Breast epithelium (tissue), 3 donors: ENCODE data around the gene CPEB4.
A peak's percentile ranks its signal among the peaks of the same experiment; 100 is the strongest.

Experiments used
- POLR2A ChIP-seq: fragments of 450-650 bp; IDR thresholded peaks from one replicate; pipeline ENCODE4 v1.6.1; 2016; ENCODE audit warnings: antibody characterized with exemption, mild to moderate bottlenecking, moderate library complexity
- POLR2AphosphoS5 ChIP-seq, 3 donors: sonication (generic); formaldehyde crosslinking; IDR thresholded peaks; one replicate each; pipeline ENCODE4 v1.6.1; 2017; ENCODE audit warnings: antibody characterized with exemption in 3 of 3
- TF ChIP-seq, protein P1 (sequence below), 3 donors: fragments of 450-650 bp; IDR thresholded peaks; one replicate each; pipeline ENCODE4 v1.5.1; 2016 to 2017; ENCODE audit warnings: antibody characterized with exemption in 3 of 3, mild to moderate bottlenecking in 3 of 3, moderate library complexity in 3 of 3

DNA sequence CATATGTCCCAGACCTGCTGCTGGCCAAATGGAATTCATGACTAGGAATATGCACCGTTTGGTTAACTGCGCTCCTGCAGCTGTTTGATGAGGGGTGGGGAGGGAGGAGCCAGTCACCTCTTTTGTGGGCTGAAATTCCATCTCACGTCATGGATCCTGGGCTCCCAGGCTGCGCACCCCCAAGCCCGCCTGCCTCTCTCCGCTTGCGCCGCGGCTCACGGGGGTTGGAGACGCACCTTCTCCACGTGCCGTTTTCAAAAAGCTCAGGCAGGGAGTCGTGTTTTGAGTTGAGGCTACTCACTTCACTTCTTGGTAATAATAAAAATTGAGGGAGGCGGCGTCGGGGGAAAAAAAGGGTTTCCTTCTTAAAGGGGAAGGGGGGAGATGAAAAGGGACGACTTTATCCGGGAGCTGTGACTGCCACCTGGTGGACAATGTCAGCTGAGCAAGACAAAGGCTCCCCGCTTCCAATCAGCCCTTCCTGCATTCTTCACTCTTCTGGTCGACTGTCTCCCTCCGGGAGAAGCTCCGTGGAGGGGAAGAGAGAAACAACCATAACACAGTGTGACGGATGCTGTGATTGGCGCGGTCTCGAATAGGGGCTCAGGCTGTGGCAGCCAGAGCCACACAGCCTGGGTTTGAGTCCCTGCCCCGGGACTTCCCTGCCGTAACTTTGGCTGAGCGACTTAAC is 84.9 kb downstream of the CPEB4 start:
- TF ChIP-seq, protein P1, sequence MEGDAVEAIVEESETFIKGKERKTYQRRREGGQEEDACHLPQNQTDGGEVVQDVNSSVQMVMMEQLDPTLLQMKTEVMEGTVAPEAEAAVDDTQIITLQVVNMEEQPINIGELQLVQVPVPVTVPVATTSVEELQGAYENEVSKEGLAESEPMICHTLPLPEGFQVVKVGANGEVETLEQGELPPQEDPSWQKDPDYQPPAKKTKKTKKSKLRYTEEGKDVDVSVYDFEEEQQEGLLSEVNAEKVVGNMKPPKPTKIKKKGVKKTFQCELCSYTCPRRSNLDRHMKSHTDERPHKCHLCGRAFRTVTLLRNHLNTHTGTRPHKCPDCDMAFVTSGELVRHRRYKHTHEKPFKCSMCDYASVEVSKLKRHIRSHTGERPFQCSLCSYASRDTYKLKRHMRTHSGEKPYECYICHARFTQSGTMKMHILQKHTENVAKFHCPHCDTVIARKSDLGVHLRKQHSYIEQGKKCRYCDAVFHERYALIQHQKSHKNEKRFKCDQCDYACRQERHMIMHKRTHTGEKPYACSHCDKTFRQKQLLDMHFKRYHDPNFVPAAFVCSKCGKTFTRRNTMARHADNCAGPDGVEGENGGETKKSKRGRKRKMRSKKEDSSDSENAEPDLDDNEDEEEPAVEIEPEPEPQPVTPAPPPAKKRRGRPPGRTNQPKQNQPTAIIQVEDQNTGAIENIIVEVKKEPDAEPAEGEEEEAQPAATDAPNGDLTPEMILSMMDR (IDR thresholded peaks at IDR 0.05) = peak; percentile 96 to 97 (median 96)
- TF ChIP-seq POLR2AphosphoS5 (IDR thresholded peaks at IDR 0.05) (no peak), POLR2A (no peak)
